Right kidney (tissue), 9 donors: ENCODE results near the gene MSMP.

Source experiments
- DNase-seq: peaks from one replicate; pipeline ENCODE4 v3.0.0-alpha.2; 2016
- long read RNA-seq, 8 donors: transcript quantifications; one replicate each; lab custom pipeline, GENCODE V29; 2026

The MSMP gene, protein sequence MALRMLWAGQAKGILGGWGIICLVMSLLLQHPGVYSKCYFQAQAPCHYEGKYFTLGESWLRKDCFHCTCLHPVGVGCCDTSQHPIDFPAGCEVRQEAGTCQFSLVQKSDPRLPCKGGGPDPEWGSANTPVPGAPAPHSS
- long read RNA-seq, donor 1 = 0 reads
- long read RNA-seq, donor 2 = 0 reads
- long read RNA-seq, donor 3 = 0 reads
- long read RNA-seq, donor 4 = 0 reads
- long read RNA-seq, donor 5 = 0 reads
- long read RNA-seq, donor 6 = 0 reads
- long read RNA-seq, donor 7 = 0 reads
- long read RNA-seq, donor 8 = 0 reads

- DNase-seq = no peak
Measured at GRCh38 chr9:35754264-35754663, at the start of gene MSMP. MSMP (minus strand) TSS chr9:35754276; CDS start chr9:35754129, 147 bp downstream.

DNA sequence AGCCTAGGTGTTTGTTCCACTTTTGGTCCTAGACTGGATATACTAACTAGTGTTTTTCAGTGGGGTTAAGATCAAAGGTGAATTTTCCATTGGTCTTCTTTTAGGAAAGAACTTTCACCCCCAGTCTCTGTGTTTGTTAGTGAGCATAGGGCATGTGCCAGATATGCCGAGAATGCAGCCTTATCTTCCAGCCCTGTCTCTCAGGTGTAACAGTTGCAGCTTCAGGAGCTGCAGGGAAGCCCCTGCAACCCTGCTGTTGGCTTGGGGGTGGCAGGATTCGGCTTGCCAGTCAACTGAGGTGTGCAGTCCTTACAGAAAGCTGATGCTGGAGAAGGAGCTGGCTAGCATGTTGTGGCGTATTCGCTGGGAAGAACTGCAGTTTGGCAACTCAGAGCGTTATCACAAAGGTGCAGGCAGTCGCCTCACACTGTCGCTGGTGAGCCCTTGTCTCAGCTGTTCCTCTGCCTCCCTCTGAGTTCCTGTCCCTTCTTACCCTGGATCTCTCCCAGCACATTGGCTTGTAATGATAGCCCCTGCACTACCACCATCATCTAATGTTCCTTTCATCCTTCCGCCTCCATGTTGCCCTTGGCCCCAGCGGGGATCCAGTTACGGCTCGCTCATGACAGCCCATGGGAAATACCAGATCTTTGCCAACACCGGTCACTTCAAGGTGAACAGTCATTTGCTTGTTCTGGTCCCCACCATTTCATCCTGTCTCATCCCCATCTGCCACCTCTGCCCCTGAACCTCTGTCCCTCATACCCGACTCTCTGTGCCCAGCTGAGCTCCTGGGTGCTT is 47.5 kb upstream of the MSMP start:
- no peak for DNase-seq

- no peak for DNase-seq
Measured at GRCh38 chr9:35800530-35800929, 46.5 kb upstream of the MSMP start.

DNA sequence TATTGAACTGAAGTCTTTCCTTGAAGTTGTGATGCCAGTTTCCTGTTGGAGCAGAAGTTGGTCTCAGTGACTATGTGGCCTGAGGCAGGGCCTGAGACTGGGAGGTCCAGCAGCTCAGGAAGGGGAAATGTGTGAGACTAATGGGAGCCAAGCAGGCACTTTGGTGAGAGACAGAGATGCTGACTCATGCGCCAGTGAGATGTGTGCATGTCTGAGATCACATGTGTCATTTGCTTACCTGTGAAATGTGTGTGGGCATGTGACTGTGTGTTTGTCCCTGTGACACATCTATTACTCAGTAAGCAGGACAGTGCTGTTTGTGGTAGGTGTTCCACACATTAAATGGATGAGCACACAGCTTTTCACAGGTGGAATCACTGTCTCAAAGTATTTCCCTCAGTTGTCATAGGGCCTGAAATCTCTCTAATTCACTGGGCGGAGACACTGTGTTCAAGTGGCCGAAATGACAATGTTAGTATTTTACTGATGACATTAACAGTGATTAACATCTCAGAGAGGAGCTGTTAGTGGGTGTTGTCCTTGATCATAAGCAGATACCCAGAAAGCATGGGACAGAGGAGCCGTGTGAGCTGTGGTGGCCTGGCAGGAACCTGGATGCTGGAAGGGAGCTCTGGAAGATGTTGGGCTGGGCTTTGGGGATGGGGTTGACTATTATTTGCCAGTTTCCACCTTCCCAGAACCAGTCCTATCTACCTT is 44.7 kb upstream of the MSMP start:
- no peak for DNase-seq

- no peak for DNase-seq
Measured at GRCh38 chr9:35797311-35798109, 43.4 kb upstream of the MSMP start.

GRCh38 chr9:35795695-35796094 is 41.6 kb upstream of the MSMP start:
- no peak for DNase-seq

GRCh38 chr9:35793461-35793860 is 39.4 kb upstream of the MSMP start:
- DNase-seq = no peak

GRCh38 chr9:35792826-35793225 is 38.8 kb upstream of the MSMP start:
- DNase-seq = no peak

GRCh38 chr9:35792024-35792813 is 38.1 kb upstream of the MSMP start:
- no peak for DNase-seq

- peak; percentile 70 for DNase-seq
Measured at GRCh38 chr9:35791297-35791921, 37.3 kb upstream of the MSMP start, which contains the start of gene NPR2. NPR2 (plus strand) TSS chr9:35791591; CDS start chr9:35792409, 818 bp downstream.

DNA sequence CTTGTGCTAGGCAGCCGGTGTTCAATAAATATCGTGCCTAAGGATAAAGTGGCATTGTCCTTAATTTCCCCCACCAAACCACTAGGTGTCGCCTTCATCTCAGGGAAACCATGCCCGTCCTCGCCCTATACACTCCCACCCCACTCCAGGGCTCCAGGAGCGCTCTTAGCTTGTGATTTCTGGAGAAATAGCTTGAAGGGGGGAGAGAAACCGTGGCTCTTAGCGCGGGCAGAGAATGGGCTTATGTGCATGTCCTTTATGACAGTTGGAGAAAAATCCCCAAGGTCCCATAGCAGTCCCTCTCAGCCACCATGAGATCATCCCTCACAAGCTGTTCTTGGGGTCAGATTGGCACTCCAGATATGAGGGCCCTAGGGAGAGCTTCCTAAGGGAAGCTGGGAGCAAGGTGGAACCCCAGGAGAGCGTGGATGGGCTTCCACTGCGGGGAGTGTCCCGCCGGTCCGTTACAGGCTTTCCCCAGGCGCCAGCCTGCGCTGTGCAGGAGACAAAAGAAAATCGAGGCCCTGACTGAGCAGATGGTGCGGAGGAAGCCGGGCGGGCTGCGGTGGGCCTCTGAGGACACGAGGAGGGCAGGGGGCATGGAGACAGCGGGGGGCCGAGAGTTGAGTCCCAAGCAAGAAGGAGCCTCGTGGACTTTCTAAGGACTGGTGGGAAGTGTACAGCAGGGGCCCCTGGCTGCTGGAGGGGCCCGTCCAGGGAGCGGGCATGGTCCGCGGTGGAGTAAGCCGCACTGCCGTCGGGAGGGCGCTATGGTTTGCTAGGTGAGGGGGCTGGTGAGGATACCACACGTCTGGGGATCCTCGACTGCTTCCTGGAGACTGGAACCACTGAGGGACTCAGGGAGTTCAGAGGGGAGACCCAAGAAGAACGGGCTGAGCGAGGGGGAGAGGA is 36.6 kb upstream of the MSMP start:
- peak; percentile 77 for DNase-seq

- DNase-seq = no peak
Measured at GRCh38 chr9:35790025-35790384, 35.9 kb upstream of the MSMP start.

DNA sequence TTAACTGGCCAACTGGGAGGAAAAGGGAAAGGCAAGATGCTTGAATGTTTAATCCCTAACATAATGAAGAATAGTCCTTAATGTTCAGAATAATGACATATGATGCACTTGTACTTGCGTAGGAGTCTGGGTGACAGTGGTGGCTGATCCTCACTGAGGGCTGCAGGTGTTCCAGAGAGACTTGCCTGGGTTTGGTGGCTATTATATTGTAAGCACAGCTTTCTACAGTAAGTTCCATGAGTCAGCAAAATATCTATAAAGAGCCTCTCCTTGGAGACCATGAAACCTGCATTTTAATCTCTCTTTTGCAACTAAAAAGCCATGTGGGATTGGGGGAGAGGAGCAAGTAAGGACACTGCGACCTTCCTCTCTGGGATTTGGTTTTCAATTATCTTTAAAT is 35.5 kb upstream of the MSMP start:
- no peak for DNase-seq

DNA sequence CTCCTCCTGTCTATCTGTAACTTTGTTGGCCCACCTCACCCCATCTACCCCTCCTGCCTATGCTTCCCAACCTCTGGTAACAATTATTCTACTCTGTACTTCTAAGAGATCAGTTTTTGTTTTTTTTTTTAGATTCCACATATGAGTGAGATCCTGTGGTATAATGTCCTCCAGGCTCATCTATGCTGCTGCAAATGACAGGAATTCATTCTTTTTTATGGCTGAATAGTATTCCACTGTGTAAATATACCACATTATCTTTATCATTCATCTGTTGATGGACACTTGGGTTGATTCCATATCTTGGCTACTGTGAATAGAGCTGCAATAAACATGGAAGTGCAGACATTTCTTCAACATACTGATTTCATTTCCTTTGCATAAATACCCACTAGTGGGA is 29.3 kb upstream of the MSMP start:
- no peak for DNase-seq

DNA sequence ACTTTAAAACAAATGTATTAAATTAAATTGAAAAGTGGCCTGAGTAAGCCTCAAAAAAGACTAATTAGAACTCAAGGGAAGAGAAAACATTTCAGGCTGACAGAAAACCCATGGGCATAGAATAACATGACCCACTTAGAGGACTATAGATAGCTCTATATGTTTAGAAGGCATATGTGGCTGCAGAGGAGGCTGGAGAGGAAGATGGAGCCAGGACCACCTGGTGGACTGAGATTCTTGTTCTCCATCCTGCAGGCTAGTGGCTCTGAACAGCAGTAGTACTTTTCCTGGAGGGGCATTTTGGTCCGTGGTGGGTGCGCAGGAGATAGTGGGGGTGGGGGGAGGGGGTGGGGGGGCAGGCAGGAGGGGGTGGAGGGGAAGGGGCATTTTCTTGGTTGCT is 27.0 kb upstream of the MSMP start:
- no peak for DNase-seq

- no peak for DNase-seq
Measured at GRCh38 chr9:35778496-35778895, 24.4 kb upstream of the MSMP start.

DNA sequence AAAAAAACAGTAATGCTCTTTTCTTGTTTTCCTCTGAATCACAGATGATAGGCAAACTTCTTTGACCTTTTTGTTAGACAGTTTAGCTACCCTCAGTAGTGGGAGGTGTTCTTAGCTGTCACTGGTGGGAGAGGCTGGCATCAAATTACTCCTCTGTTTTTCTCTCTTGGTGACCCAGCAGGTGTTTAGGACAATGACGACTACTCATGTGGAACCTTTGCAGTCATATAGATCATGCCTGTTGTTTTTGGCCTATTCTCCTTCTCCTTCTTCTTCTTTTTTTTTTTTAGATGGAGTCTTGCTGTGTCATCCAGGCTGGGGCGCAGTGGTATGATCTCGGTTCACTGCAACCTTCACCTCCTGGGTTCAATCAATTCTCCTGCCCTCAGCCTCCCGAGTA is 21.9 kb upstream of the MSMP start:
- no peak for DNase-seq

DNA sequence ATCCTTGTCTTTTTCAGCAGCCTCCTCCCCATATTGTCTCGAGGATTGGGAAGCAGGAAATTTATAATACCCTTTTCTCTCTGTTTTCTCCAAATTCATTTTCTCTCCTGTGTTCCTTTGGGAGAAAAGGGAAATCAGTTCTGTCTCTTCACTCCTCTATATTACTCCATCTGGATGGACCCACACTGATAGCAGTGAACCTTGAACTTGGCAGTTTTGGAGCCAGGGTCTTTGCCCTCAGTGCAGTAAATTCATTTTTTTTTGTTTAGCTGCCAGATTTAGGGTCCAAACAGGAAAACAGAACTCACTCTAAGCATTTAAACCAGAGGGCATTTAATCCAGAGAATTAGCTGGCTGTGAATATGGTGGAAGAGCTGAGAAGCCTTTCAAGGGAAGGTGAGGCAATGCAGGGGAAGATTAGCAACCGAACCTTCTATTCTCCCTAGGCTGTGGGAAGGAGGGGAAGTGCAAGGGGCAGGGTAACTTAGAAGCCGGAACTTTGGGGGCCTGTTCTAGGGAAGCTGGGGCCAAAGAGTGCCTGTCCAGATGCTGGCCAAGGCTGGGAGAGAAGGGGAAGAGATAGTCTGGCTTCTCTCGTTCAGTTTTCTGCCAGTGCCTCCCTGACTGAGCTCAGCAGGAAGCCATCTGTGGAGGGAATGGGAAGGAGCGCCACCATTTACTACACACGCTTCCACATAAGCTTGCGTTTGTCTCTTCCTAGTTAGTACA is 21.0 kb upstream of the MSMP start:
- no peak for DNase-seq

GRCh38 chr9:35771943-35772342 is 17.9 kb upstream of the MSMP start:
- DNase-seq = no peak
